Esophagus muscularis mucosa (tissue), 4 donors: ENCODE measurements around the gene ZNF503.

Source experiments
- CTCF ChIP-seq, 3 experiments: fragments of 200-600 bp in 2 of 3; fragments of 450-650 bp in 1 of 3; sonication (generic) in 2 of 3; IDR thresholded peaks; one replicate each; pipeline ENCODE4 v1.5.1; 2017 to 2019; ENCODE audit warnings: antibody characterized with exemption in 3 of 3, mild to moderate bottlenecking in 2 of 3, moderate library complexity in 1 of 3
- EP300 ChIP-seq: sonication (generic); formaldehyde crosslinking; IDR thresholded peaks from one replicate; pipeline ENCODE4 v1.6.1; 2017; ENCODE audit warnings: antibody characterized with exemption
- POLR2A ChIP-seq: fragments of 450-650 bp; IDR thresholded peaks from one replicate; pipeline ENCODE4 v1.6.1; 2017; ENCODE audit warnings: antibody characterized with exemption, moderate library complexity, mild to moderate bottlenecking, low read depth

- TF ChIP-seq CTCF (IDR thresholded peaks at IDR 0.05), result no peak
- no peak for TF ChIP-seq POLR2A
- no peak for TF ChIP-seq EP300
Measured at GRCh38 chr10:75351637-75352036, 49.9 kb downstream of the ZNF503 start.
